SK-N-MC (cell line): ENCODE data around the gene SMCO4.

Experiments used
- EZH2 ChIP-seq: fragments of 200-600 bp; sonication (generic); IDR thresholded peaks from one replicate; pipeline ENCODE4 v1.6.1; 2017; ENCODE audit warnings: antibody characterized with exemption
- POLR2AphosphoS5 ChIP-seq: IDR thresholded peaks from 2 replicates; pipeline ENCODE4 v1.6.1; 2012; ENCODE audit warnings: mild to moderate bottlenecking, low read depth, low read length, borderline replicate concordance

DNA sequence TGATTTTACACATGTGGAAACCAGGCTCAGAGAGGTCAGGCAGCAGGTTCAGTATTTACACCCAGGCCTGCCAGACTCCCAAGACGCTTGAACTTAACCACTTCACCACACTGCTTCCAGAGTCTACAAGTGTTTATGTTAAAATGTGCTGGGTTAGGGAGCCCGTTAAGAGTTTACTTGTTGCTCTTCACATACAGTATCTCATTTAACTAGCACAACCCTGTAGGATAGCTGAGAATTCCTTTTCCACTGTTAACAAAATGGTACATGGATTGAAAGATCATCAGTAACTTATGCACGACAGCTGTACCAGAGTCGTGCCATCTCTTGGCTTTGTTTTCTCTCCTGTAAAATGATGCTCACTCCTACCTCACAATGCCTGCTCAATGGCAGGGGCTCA, 2.9 kb downstream of the SMCO4 start:
- no peak for TF ChIP-seq EZH2
- no peak for TF ChIP-seq POLR2AphosphoS5
